ENCODE measurements around the gene WDR37.

DNA sequence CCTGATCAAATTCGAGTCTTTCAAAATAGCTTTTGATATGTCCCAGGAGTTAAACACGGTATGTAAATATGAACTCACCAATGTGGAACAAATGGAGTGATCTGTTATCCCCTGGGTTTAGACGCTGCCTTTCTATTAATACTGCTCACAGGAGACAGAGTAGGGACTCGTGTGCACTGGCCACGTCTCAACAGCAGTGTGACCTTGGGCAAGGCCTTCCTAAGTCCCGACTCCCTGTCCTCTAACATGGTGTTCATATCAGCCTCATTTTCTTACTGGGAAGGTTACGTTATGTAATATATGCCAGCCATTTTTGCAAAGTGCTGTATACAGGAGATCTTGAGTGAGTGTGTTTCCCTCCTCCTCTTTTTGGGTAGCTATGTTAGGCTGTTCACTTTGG is 1.8 kb downstream of the WDR37 start:
- TF ChIP-seq POLR2AphosphoS5 (IDR thresholded peaks at IDR 0.05; ENCODE audit: low read depth, low read length), result no peak
- no peak for TF ChIP-seq POLR2A (IDR thresholded peaks at IDR 0.05; ENCODE audit: low read depth, low read length)
